ENCODE data around the gene UBE3C.

UBE3C gene

GRCh38 chr7:157318015-157318706 lies 179.4 kb downstream of the UBE3C start:
- peak overlapping the region; percentile 17 for H3K27ac ChIP-seq (ENCODE audit: low read depth, low read length)
- no peak overlapping the region for H3K9ac ChIP-seq (ENCODE audit: low read depth, low read length)
- no peak overlapping the region for H3K4me3 ChIP-seq (ENCODE audit: low read depth, low read length)

More at GRCh38 chr7:157318015-157318706, 179.4 kb downstream of the UBE3C start:
- peaks cover 14% of the 10 kb centered on the region; the same call in 1 of the 2 replicates for H3K4me1 ChIP-seq (ENCODE audit: control insufficient read depth, insufficient read depth, low read length)
- H3K9me3 ChIP-seq (ENCODE audit: control insufficient read depth, insufficient read depth, low read length) = no peaks in the 10 kb centered on the region
- H3K27me3 ChIP-seq (ENCODE audit: control insufficient read depth, insufficient read depth, low read length) = no peaks in the 10 kb centered on the region
- no peaks in the 10 kb centered on the region for H3K36me3 ChIP-seq (ENCODE audit: control insufficient read depth, insufficient read depth, low read length)
